ENCODE data around the gene FOSL2.

DNA sequence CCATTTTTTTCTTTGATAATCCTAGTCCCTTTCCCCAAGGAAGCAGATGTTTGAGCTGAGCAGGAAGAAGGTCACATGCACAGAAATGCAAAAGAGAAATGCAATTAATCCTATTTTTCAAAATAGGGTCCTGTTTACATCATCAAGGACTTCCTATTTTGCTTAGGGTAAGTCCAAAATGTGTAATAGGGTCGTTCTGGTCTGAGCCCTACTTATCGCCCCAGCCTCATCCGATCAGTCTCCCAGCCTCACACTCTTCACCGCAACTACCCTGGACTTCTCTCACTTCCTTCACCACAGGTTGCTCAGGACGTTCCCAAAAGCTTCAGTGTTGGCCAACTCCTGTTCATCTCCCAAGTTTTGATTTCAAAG, 32.8 kb downstream of the FOSL2 start:
- TF ChIP-seq, protein P1, sequence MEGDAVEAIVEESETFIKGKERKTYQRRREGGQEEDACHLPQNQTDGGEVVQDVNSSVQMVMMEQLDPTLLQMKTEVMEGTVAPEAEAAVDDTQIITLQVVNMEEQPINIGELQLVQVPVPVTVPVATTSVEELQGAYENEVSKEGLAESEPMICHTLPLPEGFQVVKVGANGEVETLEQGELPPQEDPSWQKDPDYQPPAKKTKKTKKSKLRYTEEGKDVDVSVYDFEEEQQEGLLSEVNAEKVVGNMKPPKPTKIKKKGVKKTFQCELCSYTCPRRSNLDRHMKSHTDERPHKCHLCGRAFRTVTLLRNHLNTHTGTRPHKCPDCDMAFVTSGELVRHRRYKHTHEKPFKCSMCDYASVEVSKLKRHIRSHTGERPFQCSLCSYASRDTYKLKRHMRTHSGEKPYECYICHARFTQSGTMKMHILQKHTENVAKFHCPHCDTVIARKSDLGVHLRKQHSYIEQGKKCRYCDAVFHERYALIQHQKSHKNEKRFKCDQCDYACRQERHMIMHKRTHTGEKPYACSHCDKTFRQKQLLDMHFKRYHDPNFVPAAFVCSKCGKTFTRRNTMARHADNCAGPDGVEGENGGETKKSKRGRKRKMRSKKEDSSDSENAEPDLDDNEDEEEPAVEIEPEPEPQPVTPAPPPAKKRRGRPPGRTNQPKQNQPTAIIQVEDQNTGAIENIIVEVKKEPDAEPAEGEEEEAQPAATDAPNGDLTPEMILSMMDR (conservative IDR thresholded peaks at IDR 0.05; ENCODE audit: low read depth, low read length): no peak
- TF ChIP-seq EZH2 (IDR thresholded peaks at IDR 0.05; ENCODE audit: borderline replicate concordance, low read depth, low read length, poor library complexity, severe bottlenecking): no peak

Data from A673 (cell line).